ENCODE results near the gene SARS2.
"Not testable (repeated sequence)": the region's sequence is repeated elsewhere in the genome, so short reads cannot be mapped to it uniquely, and the experiment has no call there.

The SARS2 gene

DNA sequence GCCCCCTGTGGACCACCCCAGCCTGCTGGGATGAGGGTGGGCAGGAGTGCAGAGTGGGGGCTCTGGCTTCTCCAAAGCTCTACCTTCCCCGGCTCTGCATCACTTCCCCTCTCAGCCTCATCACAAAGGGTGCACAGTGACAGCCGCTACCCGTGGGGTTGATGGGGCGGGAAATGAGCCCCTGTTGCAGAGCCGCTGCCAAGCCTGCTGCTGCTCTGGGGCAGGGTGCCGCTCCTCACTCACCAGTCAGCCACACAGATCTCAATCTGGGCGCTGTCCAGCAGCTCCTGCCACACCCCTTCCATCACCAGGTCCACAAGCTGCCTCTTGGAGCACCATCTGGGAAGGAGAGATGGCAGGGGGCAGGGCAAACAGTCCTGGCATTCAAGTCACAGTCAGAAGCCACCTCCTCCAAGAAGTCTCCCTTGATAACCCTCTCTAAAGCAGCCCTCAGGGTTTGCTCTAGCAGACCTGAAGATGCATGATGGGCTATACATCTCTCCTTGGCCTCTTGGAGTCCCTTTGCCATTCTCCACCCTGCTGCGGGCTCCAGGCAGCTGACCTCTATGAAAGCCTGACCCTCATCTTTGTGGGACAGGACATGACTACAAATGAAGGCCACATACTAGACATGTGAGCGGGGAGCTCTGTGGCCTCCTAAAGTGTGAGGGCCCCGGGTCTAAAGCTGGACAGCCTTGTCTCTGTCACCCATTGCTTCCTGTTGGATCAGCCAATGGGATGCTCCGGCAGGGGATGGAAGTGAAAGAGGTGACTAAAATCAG is 15.9 kb upstream of the SARS2 start:
- no peak for DNase-seq

DNA sequence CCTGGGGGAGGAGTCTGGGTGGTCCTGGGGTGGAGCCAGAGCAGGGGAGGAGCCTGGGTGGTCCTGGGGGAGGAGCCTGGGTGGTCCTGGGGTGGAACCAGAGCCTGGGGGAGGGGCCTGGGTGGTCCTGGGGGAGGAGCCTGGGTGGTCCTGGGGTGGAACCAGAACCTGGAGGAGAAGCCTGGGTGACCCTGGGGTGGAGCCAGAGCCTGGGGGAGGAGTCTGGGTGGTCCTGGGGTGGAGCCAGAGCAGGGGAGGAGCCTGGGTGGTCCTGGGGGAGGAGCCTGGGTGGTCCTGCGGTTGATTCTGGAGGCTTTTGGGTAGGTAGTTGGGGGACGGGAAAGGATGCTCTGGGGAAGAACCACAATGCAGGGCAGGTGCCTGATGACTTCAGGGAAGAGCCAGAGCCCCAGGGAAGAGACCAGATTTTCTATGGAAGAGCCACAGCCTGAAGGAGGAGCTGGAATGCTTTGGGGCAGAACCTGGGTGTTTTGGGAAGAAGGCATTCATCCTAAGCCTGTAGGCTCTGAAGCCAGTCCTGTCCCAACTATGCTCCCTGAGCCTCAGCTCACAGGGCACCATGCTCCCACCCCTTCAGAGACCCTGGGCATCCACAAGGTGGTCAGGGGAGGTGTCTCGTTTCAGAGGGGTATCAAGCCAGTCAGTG is 15.1 kb upstream of the SARS2 start:
- DNase-seq = peak; percentile 22

DNA sequence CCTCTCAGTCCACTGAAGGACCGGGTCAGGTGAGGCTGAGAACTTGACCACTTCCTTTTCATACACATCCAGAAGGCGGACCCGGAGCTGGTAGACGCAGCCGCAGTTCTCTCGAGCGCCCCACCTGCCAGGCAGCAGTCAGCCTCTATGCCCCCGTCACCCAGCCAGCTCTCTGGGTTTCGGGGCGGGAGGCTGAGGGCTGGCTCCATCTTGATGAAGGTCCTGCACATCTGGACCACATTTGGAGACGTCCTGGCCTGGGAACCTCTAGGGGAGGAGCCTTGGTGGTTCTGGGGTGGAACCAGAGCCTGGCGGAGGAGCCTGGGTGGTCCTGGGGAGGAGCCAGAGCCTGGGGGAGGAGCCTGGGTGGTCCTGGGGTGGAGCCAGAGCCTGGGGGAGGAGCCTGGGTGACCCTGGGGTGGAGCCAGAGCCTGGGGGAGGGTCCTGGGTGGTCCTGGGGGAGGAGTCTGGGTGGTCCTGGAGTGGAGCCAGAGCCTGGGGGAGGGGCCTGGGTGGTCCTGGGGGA is 14.5 kb upstream of the SARS2 start:
- DNase-seq = peak; percentile 30

DNA sequence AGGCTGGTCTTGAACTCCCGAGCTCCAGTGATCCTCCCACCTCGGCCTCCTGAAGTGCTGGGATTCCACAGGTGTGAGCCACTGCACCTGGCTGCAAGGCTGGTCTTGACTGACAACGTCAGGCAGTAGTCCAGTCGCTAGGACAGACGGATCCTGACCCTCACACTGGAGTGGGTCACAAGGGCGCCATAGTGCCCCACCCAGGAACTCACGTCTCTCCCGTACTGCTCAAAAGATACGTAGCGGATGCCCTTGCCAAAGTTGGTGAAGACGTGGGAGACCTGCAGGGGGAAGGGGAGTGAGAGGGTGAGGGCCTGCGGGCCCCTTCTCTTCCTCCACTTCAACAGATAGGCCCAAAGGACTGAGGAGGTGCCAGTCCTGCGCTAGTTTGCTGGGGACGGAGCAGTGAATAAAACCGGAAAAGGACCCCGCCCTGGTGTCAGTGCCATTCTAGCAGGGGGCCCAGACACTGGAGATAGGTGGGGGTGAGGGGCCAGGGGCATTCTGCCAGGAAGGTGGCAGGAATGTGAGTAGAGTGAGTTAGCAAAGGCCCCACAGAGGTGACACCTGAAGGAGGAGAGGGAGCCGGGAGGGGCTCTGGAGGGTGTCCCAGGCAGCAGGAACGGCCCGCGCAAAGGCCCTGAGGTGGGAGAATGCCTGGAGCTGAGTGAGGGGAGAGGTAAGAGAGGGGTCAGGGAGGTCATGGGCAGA is 12.1 kb upstream of the SARS2 start:
- no peak for DNase-seq

DNA sequence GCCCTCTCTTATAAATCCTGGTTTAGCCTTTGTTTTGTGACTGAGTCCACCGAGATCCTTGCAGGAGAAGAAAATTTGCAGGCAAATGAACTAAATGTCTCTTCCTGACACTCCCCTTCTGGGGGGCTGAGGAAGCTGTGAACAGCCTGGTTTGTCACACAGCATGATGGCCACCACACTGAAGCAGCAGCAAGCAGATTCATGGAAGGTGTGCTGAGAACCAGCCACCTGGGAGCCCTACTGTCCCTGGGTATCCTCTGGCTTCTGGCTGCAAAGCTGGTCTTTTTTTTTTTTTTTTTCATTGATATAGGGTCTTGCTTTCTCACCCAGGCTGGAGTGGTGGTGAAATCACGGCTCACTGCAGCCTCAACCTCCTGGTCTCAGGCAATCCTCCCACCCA is 11.4 kb upstream of the SARS2 start:
- DNase-seq = no peak

DNA sequence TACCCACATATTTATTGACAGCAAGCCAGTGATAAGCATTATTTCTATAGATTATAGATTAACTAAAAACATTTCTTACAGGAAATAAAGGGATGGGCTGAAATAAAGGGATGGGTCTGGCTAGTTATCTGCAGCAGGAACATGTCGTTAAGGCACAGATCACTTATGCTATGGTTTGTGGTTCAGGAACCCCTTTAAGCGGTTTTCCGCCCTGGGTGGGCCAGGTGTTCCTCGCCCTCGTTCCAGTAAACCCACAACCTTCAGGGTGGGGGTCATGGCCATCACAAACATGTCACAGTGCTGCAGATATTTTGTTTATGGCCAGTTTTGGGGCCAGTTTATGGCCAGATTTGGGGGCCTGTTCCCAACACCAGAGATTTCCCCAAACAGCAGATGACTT is 10.9 kb upstream of the SARS2 start:
- DNase-seq = not testable (repeated sequence)

DNA sequence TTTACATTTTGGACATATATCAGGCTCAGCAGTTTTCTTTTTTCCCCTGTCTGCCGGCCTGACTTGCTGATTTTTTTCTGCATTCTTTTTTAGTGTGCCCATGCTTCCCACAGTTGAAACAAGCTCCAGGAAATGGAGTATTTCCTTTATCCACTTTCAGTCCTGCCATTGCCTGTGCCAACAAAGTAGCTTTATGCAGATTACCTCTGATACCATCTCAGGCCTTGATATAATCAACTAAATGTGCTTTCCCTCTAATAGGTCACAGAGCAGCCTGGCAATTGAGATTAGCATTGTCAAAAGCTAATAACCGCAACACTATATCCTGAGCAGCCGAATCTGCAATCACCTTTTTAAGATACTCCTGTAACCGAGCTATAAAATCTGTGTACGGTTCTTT is 9.4 kb upstream of the SARS2 start:
- peak; percentile 68 for DNase-seq

DNA sequence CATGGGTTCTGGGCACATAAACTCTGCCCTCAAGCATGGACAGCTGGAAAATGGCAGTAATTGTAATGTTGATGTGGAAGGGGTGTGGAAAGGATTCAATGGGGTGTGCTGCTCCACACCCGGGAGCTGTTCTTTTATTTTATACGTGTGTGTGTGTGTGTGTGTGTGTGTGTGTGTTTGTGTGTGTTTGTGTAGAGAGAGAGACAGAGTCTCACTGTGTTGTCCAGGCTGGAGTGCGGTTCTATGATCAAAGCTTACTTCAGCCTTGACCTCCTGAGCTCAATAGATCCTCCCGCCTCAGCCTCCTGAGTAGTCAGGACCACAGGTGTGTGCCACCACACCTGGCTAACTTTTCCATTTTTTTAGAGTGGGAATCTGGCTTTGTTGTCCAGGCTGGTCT is 3.0 kb upstream of the SARS2 start:
- DNase-seq = no peak

DNA sequence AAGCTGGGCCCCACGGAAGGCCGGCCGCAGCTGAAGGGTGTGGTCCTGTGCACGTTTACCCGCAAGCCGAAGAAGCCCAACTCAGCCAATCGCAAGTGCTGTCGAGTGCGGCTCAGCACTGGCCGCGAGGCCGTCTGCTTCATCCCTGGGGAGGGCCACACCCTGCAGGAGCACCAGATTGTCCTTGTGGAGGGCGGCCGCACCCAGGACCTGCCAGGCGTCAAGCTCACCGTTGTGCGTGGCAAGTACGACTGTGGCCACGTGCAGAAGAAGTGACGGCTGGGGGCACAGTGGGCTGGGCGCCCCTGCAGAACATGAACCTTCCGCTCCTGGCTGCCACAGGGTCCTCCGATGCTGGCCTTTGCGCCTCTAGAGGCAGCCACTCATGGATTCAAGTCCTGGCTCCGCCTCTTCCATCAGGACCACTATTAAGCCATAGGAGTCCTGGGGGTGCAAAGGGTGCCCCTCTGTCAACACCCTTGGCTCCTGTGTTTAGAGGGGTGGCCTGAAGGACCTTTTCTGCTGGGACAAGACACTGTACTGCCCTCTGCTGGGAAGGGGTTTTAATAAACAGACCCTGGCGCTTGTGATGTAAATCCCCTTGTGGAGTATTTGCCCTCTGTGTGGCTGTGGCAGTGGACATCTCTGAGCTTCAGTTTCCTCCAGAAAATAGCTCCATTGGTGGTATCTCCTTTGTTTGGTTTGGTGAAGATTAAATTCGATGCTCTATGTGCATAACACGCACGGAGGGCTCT is 2.0 kb upstream of the SARS2 start:
- peak; percentile 68 for DNase-seq

DNA sequence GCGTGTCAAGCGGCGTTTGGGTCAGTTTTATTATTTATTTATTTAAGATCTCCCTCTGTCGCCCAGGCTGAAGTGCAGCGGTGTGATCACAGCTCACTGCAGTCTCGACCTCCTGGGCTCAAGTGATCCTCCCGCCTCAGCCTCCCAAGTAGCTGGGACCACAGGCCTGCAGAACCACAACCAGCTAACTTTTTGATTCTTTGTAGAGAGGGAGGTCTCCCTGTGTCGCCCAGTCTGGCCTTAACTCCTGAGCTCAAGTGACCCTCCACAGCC is 894 bp upstream of the SARS2 start:
- no peak for DNase-seq

DNA sequence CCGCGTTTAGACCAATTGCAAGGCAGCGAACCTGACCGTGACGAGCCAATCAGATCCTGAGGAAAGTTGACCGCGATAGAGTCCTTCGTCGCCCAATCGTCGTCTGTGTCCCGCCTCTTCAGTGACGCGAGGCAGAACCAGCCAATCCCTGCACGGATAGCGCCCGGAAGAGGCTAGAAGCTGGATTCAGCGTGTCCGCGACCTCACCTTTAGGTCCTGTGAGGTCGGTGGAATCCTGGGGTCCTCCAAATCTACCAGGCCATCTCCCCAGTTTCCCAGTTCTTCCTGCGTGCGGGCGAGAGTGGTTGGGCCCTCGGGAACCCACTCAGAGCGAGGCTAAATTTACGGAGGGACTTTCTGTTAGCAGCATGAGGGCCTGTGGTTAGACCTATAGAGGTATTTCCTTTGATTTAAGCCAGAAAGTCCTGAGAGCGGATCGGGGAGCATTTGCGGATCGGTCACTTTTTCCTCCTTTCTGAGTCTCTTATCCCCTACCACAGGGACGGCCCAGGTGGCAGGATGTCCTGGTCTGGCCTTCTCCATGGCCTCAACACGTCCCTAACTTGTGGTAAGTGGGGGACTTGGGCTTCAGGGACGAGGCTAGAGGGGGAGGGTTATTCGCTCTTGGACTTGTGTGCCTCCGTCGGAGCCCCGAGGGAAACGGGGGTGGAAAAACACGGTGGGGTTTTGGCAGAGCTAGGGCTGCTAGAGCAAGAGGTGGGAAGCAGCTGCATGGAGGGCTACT is 385 bp upstream of the SARS2 start, which contains the start of gene MRPS12:
TSS of gene MRPS12 (plus strand) at position 169 of the 745 bp plus-strand sequence. CDS start at position 520, 351 bp downstream.
- DNase-seq = peak; percentile 100

DNA sequence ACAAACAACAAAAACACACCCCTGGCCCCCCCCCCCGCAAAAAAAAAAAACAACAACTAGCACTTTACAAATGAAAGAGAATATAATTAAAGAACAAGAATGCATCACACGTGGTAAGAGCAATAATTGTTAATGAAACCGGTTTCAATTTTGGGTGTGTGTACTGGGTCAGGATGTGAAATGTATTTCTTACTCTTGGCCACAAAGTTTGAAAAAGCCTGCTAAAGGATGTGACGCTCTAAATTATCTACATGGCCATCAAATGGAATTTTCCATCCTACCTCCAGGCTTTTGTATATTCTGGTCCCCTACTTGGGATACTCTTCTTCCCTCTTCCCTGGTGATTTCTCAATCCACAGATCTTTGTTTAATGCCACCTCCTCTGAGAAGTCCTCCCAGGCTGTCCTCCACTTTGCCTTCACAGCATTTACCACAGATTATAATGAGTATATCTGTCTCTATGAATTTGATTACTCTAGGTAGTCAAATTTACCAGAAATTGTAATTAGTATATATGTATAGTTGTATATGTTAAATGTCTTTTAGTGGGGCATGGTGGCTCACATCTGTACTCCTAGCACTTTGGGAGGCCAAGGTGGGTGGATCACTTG is 2.1 kb downstream of the SARS2 start:
- no peak for DNase-seq

DNA sequence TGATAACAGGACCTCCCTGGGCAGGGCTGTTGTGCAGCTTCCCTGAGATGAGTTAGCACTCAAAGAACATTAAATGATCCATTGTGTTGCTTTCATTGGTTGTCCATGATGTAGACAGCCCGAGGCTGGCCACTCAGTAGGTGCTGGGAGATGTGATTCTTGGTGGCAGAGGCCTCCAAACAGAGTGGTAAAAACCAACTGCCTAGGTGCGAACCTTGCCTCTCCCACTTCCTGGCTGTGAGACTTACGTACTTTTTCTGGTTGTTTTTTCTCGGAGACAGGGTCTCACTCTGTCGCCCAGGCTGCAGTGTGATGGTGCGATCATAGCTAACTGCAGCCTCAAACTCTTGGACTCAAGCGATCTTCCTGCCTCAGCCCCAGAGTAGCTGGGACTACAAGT is 6.2 kb downstream of the SARS2 start:
- no peak for DNase-seq

DNA sequence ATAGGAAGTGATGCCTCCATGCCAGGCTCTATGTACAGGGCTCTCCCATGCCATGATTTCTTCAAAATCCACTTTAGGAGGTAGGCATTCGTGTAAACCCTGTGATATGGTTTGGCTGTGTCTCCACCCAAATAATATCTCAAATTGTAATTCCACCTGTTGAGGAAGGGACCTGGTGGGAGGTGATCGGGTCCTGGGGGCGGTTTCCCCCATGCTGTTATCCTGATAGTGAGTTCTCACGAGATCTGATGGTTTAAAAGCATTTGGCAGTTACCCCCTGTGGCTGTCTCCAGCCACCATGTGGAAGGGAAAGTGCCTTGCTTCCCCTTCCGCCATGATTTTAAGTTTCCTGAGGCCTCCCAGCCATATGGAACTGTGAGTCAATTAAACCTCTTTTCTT is 8.1 kb downstream of the SARS2 start:
- DNase-seq = no peak

DNA sequence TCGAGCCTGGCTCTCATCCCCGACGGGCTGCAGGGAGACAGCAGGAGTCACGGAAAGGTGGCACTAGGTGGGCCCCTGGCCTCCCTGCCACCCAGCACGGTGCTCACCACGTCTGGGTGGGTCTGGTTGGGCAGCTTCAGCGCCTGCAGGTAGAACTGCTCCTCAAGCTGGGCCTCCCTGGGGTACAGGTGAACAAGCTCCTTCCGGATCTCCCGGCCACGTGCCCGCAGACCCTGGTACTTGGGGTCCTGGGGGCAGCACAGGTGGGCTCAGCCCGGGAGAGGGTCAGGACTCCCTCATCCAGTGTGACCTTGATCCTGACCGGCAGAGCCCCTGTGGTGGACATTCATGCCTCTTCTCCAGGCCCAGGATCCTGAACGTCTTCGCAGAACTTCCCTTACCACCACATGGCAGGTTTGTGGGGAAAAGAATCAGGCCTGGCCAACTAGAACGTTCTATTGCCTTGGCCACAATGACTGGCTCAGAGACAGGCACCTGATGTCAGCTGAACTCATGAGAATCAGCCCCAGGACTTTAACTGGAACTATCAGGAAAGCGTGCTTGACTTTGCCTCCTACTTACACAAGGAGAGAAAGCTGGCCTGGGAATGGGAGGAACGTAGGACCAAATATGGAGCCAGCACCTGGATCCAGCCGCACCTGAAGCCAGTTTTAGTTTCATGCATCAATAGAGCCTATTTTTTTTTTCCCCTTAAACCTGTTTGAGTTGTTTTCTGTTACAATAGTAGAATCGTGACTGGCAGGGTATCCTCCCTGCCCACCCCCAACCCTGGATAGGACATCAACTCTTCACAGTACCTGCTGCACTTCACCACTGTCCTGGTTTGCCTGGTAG is 8.9 kb downstream of the SARS2 start:
- no peak for DNase-seq

DNA sequence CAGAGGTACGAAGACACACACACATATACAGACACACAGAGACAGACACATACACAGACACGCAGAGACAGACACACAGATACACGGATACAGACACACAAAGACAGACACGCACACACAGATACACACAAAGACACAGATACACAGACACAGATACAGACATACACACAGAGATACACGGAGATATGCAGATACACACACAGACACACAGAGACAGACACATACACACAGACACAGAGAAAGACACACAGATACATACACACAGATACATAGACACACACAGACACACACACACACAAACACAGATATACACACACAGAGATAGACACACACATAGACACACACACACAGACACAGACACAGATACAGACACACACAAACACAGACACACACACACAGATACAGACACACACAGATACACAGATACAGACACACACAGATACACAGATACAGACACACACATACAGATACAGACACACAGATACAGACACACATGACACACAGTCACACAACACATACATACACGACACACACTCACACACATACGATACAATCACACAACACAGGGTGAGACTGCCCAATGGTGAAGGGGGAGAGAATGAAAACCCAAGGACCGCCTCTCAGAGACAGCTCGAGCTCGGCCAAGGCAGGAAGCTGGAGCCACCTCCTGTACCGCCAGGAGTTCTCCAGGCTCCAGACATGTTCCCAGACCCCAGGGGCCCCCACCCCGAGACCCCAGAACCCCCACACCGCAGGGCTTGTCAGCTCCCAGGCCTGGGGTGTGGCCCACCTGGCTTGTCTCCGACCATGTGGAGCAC is 9.8 kb downstream of the SARS2 start:
- no peak for DNase-seq

DNA sequence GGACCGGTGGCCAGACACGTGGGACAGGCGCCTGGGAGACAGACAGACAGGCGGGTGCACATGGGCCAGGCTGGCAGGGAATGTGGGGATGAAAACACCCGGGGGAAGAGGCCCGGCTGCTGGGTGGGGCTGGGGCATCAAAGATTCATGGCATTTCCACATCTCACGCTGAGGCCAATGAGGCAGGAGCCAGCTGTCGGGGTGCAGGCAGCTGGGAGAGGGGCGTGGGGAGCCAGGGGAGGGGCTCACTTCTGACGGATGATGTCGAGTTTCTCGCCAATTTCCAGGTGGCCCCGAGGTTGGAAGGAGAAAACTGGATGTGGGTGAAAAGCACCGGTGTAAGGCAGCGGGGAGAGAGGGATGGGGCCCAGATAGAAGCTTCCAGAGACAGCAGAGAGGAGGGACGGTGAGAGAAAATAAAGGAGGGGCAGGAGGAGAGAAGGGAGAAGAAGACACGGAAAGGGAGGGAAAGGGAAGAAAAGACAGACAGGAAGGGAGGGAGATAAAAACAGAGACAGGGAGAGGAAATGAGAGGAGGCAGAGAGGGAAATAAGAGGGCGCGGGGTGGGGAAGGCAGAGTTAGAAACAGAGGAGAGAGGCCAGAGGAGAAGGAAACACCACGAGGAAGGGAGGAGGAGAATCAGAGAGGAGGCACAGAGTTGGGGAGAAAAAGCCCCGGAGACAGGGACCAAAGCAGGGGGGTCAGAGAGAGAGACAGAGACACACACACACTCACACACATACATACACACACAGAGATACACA is 10.5 kb downstream of the SARS2 start:
- no peak for DNase-seq

DNA sequence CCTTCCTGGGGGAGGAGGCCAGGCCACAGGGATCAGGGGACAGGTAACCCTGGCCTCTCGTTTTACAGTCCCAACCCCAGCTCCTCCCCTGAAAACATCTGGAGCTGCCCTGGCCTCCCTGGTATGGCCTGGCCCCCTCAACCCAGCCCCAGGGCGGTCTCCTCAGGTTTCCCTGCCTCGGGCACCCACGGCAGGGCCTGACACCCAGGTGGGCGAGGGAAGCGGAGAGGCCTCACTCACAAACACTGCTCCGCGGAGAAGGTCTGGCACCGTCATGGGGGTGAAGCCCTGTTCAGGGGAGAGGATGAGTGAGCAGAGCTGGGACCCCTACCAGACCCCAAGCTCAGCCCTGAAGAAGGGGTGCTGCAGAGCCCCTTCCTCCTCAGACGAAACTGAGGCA is 12.0 kb downstream of the SARS2 start:
- no peak for DNase-seq

DNA sequence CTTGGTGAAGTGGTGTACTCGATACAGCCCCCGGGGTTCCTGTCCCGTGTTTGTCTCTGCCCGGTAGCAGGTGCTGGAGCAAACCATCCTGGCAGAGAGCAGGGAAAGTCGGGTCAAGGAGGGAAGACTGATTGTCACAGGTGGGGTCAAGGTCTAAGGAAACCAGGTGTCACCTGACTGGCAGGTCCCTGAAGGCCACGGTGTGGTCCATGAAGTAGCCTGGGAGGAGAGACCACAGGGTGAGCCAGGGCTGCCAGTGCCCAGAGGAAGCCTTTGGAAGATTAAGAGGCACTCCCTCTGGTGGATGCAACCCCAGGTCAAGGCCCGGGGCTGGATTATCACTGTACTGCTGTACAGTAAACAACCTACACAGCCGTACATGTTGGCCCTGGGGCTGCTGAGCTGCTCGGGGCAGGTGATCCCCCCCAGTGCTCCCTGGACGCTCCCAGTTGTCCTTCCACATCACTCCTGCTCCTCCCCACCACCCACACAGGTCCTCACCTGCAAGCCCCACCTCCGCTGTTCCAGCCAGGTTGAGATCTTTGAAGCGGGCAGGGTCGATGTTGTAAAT is 12.6 kb downstream of the SARS2 start:
- DNase-seq = peak; percentile 72
